Sigmoid colon (tissue), 3 donors: ENCODE results near the gene CFAP46.

Experiments
- POLR2A ChIP-seq, 2 donors: fragments of 450-650 bp; IDR thresholded peaks; one replicate each; pipeline ENCODE4 v1.6.1; 2016; ENCODE audit warnings: antibody characterized with exemption in 2 of 2, mild to moderate bottlenecking in 2 of 2, moderate library complexity in 2 of 2
- TF ChIP-seq, protein P1 (sequence below), 4 experiments: fragments of 450-650 bp in 3 of 4; fragments of 200-600 bp in 1 of 4; IDR thresholded peaks; one replicate each; pipeline ENCODE4 v1.5.1; 2016 to 2019; ENCODE audit warnings: antibody characterized with exemption in 4 of 4, mild to moderate bottlenecking in 3 of 4, moderate library complexity in 2 of 4

DNA sequence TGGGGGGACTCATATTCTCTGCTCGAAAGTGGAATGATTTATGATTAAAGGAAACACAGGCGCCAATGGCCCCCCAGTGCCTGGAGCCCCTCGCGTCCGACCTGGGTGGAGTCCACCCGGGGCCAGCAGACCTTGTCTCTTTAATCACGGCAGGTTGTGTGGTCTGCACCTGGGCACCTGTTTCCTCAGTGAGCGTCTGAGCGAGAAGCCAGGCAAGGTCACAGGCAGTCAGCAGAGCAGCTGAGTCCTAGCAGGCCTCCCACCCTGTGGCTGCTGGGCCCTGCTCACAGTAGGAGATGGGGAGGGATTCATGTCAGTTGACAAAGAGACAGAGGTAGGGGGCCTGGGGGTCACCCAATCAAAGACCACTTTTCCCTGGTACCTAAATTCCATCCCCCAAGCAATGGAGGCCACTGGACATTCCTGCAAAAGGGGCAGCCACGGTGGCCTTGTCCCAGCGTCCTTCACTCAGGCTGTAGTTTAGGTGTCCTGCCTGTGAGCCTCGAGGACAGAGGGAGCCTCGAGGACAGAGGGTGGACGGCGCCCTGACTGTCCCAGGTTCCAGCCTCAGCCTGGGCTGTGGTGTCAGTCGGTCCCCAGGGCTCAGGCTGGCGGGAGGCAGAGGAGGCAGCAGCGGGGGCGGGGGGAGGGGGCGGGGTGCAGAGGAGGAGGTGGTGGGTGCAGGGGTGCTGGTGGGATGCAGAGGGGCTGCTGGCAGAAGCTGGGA is 49.5 kb upstream of the CFAP46 start:
- TF ChIP-seq, protein P1, sequence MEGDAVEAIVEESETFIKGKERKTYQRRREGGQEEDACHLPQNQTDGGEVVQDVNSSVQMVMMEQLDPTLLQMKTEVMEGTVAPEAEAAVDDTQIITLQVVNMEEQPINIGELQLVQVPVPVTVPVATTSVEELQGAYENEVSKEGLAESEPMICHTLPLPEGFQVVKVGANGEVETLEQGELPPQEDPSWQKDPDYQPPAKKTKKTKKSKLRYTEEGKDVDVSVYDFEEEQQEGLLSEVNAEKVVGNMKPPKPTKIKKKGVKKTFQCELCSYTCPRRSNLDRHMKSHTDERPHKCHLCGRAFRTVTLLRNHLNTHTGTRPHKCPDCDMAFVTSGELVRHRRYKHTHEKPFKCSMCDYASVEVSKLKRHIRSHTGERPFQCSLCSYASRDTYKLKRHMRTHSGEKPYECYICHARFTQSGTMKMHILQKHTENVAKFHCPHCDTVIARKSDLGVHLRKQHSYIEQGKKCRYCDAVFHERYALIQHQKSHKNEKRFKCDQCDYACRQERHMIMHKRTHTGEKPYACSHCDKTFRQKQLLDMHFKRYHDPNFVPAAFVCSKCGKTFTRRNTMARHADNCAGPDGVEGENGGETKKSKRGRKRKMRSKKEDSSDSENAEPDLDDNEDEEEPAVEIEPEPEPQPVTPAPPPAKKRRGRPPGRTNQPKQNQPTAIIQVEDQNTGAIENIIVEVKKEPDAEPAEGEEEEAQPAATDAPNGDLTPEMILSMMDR (IDR thresholded peaks at IDR 0.05): no peak
- TF ChIP-seq POLR2A (IDR thresholded peaks at IDR 0.05): no peak
